ENCODE results near the gene FAM131B. TPM values are rescaled to one million over a fixed set of nuclear protein-coding genes. Genes with fewer than 3 reads are reported as not detected.
"Not testable (repeated sequence)": the region's sequence is repeated elsewhere in the genome, so short reads cannot be mapped to it uniquely, and the experiment has no call there.

Gene FAM131B
- total RNA-seq: 0.19 TPM
- long read RNA-seq: 0 reads

DNA sequence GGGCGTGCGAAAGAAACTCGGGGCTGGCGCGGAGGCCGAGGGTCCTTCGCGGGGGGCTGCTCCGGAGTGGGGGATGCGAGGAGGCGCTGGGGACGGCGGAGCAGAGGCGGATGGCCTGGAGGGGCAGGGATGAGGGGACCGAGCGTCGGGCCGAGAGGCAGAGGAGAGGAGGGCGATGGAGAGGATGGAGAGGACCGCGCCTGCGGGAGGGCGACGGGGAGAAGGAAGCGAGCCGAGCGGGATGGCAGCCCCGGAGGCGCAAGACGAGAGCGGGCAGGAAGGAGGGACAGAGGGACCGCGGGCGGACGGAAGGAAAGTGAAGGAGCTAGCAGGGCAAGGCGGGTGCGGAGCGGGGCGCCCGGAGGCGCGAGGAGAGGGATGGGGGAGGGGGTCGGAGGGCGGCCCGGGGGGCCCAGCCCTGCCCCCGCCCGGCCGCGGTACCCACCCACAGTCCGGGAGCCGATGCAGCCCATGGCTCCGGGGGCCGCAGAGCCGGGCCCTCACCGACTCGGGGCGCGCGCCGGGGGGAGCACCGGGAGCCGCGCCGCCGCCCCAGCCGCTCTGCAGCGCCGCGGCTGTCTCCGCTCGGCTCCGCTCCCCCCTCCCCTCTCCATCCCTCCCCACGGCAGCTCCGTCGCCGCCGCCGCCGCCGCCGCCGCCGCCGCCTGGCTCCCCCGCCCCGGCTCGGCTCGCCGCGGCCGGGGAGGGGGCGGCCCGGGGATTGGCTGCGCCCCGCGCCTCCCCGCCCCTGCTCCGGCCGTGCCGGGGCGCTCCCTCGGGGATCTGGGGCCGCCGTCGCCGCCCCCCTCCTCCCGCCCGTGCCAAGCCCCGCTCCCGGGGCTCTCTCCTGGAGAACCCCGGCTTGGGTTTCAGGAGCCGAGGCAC is at the start of gene FAM131B:
Gene FAM131B (minus strand): TSS at position 583 of the 885 bp plus-strand sequence. CDS start 110 bp downstream, at position 473.
- intact Hi-C loops (cut with DNase I): no loop called here
- no peak for DNase-seq (ENCODE audit: low spot score)

DNA sequence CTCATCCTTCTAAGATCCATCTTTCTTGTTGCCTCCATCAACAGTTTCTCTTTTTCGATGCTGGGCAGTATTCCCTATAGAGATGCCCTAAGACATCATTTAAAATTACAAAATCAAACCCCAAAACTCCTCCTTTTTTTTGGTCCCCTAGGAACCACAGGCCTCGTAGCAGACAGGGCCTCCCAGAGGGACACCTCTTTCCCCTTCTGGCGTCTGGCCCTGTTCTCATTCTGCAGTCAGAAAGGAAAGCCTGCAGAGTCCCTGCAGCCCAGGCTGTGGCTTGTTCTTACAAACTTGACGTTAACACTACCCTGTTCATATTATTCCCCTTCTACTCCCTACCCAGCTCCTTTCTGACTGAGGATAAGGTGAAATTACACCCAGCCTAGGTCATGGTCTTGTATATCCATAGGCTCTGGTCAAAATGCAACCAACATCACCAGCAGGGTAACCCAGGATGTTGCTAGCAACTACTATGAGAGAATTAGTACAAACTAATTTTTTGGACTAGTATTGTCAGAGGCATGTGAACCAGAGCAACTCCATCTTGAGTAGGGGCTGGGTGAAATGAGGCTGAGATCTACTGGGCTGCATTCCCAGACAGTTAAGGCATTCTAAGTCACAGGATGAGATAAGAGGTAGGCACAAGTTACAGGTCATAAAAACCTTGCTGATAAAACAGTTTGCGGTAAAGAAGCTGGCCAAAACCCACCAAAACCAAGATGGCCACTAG is 49.6 kb upstream of the FAM131B start:
- no peak for DNase-seq (ENCODE audit: low spot score)
- intact Hi-C loops (cut with DNase I): no loop called here

DNA sequence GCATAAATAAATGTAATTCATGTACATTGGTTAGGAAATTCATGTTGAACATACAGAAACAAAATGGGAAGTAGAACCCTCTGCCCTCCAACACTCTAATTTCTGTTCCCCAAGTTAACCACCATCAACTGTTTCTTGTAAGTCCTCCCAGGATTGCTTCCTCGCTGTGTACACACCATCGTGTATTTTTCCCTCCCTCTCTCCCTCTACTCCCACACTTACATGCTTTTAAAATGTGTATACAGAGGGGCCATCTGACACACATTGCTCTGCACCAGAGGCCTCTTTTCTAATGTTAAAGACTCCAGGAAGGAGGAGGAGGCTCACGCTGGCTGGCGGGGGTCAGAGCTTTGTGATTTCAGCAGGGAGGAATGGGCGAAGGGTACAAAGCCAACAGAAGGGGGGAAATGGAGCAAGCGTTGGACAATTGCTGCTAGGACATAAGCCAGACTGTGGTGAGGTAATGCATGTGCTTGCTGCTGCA is 48.0 kb upstream of the FAM131B start:
- no peak for DNase-seq (ENCODE audit: low spot score)
- intact Hi-C loops (cut with DNase I): no loop called here

DNA sequence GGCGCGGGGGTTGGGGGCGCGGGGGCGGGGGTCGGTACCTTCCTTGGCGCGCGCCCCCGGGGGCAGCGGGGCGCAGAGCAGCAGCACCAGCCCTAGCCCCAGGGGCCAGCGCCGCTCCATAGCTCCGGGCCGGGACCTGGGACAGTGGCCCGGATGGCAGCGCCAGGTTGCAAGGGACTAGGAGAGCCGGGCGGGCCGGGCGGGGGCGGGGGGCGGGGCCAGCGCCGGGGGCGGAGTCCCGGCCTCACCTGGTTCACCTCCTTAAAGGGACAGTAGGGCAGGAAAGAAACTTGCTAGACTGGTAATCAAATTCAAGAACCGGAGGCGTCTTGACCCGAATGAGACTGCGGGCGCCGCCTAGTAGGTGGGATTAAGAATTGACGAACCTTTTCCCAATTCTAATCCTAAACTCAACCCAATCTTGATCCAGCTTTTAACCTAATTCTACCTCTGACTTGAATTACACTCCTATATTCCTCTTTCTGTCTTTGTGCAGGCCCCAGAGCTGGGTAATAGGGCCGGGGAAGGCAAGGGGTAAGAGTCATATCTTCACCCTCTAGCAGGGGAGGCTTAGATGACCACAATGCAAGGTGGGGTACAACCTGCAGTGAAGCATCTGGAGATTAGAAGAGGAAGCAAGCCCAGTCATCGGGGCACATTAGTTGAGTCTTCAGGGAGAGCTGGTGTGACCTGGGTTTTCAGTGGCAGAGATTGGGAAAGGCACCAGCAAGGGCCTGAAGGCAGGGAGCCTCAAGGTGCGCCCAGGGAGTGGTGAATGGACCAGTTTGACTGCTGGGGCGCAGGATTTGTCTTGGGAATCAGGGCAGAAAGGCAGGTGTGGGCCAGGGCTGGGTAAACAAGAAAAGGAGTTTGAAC is 46.4 kb upstream of the FAM131B start, which contains the start of gene EPHA1:
Gene EPHA1 (minus strand): TSS at position 171 of the 876 bp plus-strand sequence. CDS start 51 bp downstream, at position 120.
- intact Hi-C loops (cut with DNase I): no loop called here
- no peak for DNase-seq (ENCODE audit: low spot score)

DNA sequence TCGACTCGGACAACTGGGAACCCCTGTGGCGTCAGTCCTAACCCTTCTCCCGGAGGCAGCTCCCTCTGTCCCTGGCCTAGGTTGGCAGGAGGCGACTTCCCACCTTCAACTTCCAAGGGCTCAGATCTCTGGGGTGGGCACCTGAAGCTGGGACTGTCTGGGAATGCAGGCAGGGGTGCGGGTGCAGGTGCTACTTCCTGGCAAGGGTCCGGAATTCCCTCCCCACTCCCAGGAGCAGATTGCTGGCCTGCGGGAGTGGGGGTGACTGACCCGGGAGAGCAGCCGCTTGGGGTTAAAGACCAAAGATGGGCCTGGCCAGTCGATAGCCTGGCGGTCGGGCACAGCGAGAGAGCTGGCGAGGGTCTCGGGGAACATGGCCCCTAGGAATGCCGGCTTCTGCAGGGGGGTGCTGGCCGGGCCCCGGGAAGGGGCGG is 45.8 kb upstream of the FAM131B start:
- no peak for DNase-seq (ENCODE audit: low spot score)

DNA sequence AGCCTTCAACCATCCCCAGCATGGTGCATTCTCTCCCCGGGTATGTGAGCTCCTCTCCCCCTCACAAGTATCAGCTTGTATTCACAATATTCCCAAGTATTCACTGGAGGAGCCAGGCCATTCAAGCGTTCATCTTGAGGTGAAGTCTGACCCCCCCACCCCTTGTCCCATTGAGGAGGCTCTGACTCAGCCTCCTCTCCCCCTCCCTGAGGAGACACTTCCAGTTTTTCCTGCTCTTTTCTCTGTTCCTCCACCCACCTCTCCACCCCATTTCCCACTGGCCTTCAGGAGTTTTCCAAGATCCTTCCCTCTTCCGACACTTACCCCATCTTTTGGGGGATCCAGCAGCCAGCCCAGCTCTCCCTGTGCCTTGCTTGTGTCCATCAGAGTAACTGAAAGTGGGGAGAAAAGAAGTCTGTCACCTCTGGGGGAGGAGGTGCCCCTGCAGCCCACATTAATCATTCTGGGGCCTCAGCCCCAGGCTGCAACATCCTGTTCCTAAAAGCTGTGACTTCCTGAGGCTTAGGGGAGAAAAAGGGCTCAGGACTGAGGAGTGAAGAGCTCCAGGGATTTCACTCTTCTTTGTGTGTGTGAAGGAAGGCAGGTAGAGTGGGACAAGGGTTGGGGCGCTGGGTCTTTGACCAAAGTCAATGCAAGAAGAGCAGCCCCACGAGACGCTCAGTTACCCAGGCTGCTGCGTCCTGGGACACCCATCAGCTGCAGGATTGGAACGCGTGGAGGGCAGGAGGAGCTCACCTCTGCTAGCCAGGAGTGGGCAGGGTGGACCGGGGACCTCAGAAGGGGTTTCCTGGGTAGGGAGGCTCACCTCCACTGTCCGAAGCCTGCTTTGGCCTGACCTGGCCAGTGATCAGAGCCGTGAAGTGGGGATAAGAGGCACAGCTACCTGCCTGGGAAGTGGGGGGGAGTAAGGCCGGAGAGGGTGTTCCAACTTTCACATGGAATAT is 45.1 kb upstream of the FAM131B start:
- intact Hi-C loops (cut with DNase I): no loop called here
- DNase-seq (ENCODE audit: low spot score): no peak

More for the DNA sequence above, 45.8 kb upstream of the FAM131B start:
- intact Hi-C loops (cut with DNase I): no loop called here

DNA sequence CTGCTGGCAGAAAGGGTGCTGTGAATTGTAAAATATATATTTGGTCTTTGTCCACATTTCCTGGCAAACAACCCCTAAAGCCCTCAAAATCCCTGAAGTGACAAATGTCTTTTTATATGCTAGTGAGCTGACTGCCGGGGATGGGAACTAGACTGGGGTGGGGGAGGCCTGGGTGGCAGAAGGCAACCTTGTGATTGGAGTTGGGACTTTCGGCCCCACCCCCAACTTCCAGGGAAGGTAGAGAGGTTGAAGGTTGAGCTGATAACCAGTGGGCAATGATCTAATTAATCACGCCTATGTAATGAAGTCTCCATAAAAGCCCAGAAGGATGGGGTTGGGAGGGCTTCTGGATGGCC is 43.5 kb upstream of the FAM131B start:
- DNase-seq (ENCODE audit: low spot score): no peak
- intact Hi-C loops (cut with DNase I): no loop called here

DNA sequence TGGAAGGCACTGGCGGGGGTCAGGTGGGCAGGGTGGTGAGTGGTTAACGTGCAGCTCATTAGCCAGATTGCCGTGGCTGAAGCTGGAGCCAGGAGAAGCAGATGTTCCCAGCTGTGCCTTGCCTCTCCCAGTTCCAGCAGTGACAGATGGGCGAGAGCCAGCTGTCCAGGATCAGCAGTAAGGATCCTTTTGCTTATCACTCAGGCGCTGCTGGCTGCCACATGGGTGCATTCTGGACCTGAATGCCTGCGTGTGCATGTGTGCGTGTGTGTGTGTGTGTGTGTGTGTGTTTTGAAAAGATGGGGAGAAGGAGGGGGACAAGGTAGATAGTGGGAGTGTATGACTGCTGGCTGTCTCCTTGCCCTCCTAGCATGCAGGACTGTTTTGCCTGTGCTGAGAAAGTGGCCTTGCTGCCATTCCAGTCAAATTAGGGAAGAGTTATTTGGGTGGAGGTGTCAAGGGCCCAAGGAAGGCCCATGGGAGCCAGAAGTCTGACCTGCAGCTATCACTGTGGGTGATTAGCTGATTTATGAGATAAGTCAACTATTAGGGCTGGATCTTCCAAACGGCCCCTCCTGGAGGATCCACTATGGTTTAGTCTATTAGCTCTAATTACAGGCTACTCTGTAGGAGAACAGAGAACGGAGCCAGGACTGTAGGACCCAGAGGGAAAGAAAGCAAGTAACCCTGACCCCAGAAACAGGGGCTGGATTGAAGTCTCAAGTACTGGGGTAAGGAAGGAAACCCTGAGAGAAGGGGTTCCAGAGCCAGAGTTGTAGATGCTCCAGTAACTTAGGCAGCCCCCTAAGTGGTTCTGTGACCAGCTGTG is 42.9 kb upstream of the FAM131B start:
- no peak for DNase-seq (ENCODE audit: low spot score)
- intact Hi-C loops (cut with DNase I): no loop called here

DNA sequence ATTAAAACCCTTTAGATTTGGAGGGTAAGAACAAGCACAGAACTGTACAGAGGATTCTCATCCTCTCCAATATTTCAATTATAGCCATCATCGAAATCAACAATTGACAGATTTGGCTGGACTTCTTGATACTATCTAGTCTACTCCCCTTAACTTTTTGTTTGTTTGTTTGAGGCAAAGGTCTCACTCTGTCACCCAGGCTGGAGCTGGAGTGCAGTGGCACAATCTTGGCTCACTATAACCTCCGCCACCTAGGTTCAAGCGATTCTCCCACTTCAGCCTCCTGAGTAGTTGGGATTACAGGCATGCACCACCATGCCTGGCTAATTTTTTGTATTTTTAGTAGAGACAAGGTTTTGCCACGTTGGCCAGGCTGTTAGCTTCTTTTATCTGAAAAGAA is 39.7 kb upstream of the FAM131B start:
- intact Hi-C loops (cut with DNase I); DNase-seq (ENCODE audit: low spot score): not testable (repeated sequence)

DNA sequence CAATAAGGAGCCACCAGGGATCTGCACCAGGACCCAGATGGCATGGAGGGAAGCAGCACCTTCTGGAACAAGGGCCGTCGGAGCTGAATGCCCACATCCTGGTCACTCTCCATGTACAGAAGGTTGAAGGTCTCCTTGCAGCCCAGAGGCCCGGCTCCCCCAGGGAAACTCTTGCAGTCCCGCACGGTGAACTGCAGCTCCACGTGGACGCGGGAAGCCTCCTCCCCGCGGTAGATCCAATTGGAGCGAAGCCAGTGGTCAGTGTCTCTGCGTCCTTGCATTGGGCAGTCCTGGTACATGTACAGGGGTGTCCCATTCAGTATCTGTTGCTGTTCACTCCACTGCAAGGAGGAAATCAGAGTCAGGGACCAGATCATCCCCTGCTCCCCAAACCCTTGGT is 38.8 kb upstream of the FAM131B start:
- DNase-seq (ENCODE audit: low spot score): peak; percentile 69
- intact Hi-C loops (cut with DNase I): no loop called here

DNA sequence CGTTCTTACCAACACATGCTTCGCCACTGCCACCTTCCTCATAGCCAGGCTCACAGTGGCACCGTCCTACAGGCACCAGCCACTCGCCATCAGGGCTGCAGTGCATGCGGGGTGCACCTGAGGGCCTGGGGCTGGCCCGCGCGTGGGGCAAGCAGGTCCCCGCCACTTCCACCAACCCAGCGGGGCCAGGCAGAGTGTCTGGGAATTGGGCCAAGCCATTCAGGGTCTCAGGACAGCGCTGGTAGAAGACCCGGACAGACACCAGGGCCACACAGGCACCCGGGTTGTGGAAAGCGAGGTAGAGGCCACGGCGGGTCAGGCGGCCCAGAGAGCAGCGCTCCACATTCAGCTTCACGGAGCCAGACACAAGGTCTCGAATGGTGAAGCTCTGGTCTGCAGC is 37.1 kb upstream of the FAM131B start:
- no peak for DNase-seq (ENCODE audit: low spot score)
- intact Hi-C loops (cut with DNase I): no loop called here

DNA sequence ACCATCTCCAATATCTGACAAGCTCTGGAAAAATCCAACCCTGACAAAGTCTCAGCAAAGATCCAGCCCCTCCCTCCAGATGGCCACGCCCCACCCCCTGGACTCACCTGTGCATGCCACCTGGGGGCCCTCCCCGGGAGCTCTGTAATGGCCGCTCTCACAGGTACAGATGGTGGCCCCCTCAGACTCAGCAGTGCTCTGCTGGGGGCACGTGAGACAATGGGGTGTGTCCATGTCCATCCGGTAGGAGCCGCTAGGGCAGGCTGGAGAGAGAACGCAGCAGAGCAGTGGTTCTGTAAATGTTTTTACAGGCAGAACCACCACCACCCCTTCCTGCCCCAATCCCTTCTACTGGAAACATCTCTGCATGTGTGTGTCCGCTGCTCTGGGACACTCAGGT is 36.6 kb upstream of the FAM131B start:
- intact Hi-C loops (cut with DNase I): no loop called here
- no peak for DNase-seq (ENCODE audit: low spot score)

DNA sequence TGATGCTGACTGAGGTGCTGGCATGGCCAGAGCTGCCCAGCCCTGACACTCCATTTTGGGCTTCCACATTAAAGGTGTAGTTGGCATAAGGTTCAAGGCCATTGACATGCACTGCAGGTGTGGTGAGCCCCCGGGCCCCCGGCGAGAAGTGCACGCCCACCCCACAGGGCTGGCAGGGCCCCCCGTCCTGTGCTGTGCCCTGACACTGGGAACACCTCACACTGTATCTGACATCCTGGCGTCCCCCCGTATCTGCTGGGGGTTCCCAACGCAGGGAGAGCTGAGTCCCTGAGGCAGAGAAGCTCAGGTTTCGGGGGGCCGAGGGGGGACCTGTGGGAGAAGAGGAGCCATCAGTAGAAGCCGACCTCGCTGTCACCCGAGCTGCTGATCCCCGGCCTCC is 36.1 kb upstream of the FAM131B start:
- intact Hi-C loops (cut with DNase I): no loop called here
- no peak for DNase-seq (ENCODE audit: low spot score)

DNA sequence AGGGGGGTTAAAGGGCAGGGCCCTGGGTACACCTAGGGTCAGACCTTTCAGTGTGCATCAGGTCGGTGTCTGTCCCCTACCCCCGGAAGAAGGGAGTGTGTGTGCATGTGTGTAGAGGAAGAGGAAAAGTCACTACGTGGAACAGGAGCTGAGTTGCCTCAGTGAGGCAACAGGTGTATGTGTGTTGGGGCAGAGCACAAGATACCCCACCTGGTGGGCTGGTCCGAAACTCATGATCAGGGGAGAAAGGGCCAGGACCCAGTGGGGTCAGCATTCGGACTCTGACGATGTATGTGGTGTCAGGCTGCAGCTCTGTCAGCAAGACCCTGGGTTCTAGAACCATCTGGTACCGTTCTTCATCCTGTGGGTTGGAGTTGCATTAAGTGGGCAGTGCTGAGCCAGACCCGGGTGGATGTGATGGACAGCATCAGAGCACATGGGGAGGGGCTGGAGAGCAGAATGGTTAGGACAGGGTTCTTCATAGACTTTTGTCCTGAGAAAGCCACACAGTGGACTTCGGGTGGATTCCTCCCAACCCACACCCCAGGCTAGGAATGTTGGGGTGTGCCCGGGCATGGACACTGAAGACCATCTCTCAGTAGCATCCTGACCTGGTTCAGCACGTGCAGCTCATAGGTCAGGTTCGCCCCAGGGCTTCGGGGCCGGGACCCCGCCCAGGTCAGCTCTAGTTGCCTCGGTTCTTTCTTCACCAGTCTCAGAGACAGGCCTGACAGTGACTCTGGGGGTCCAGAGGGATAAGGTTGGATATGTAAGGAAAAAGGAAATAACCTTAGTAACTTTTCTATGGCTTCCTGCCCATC is 35.4 kb upstream of the FAM131B start:
- DNase-seq (ENCODE audit: low spot score): peak; percentile 49
- intact Hi-C loops (cut with DNase I): no loop called here

DNA sequence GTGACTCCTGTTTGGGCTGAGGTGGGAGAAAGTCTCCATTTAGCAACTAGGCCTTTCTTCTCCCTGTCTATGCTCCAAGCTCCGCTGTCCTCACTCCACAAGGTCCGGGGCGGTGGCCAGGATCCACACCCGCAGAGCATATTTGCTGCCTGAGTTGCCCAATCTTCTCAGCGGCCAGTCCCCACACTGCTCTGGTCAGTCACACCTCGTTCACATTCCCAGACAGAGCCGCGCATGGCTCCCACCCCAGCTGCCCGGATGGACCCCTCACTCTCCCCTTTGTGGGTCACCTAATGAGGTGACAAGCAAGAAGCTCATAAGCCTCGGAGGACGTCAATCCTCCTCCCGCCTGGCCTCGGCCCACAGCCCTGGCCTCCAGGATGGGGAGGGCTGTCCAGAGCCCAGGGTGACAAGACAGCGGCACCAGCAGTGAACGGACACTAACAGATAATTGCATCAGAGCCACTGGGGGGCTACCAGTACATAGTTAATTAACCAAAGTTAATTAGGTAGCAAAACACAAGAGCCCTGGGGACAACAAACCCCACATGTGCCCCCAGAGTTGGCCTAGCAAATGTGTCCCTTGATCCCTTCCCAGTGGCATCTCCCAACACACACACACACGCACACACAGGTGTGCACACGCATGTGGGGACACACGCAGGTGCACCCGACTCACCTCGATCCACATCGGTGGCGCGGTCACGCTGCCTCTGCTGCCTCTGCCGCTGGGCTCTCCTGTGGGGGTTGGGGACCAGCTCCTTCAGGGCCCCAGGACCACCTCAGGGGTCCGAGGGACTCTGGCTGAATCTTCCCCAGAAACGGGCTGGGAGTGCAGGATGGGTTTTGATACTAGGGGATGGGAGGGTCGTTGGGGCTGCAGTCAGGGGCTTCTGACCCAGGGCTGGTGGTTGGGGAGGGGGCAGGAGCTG is 34.4 kb upstream of the FAM131B start:
- intact Hi-C loops (cut with DNase I): no loop called here

DNA sequence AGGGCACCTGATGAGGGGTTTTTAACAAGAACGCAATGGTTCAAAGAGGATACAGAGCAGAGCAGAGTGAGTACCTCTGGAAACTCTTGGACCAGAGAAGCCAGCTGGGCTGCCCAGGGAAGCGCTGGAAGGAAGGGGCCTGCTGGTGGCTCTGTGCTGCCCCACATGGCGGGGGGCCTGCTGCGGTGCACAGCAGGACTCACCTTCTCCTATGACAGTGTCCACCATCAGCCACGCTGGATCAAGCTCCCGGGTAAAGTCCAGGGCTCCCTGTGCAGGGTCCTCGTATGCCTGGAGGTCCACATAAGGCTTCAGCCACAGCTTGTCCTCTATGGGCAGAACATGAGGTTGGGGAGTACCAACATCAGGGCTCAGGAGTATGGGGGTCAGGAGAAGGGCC is 33.7 kb upstream of the FAM131B start:
- intact Hi-C loops (cut with DNase I): no loop called here

More for the DNA sequence above, 34.4 kb upstream of the FAM131B start:
- DNase-seq (ENCODE audit: low spot score): no peak

More for the DNA sequence above, 33.7 kb upstream of the FAM131B start:
- no peak for DNase-seq (ENCODE audit: low spot score)

Data from cardiac septum (tissue), 1 donor.